Endometrial microvascular endothelial cells (primary cell): ENCODE measurements around the gene PSMB11. TPM values are rescaled to one million over a fixed set of nuclear protein-coding genes. Genes with fewer than 3 reads are reported as not detected.
"Not testable (repeated sequence)": the region's sequence is repeated elsewhere in the genome, so short reads cannot be mapped to it uniquely, and the experiment has no call there.

Experiments used
- in situ Hi-C: cut with HindIII; loops from 2 replicates; pipeline ENCODE4 v1.10.0; 2017; ENCODE audit warnings: low sequenced_read_pairs, low pct_unique_long_range_greater_than_20kb; ENCODE audit errors: inconsistent ontology term
- total RNA-seq: library from RNA; depleted of rRNA; stranded (reverse); fragments of >200 nt; gene quantifications from one replicate; pipeline ENCODE4 v1.2.3, GENCODE V29; 2015; ENCODE audit errors: inconsistent ontology term

Gene PSMB11
- total RNA-seq, 1 donor from 2014 or later = not detected

GRCh38 chr14:23009939-23010726 lies 31.9 kb upstream of the PSMB11 start, which contains the start of gene C14orf93:
Gene C14orf93, minus strand, starts transcription at chr14:23010143. Its CDS starts 11,120 bp downstream, at chr14:22999023.
- in situ Hi-C loops = no loop called here

GRCh38 chr14:23013054-23013748 lies 28.8 kb upstream of the PSMB11 start:
- in situ Hi-C loops = no loop called here

GRCh38 chr14:23013749-23014054 lies 28.3 kb upstream of the PSMB11 start:
- in situ Hi-C loops = not testable (repeated sequence)

GRCh38 chr14:23015618-23016017 lies 26.4 kb upstream of the PSMB11 start:
- in situ Hi-C loops = no loop called here

GRCh38 chr14:23017091-23017490 lies 24.9 kb upstream of the PSMB11 start:
- in situ Hi-C loops = no loop called here

DNA sequence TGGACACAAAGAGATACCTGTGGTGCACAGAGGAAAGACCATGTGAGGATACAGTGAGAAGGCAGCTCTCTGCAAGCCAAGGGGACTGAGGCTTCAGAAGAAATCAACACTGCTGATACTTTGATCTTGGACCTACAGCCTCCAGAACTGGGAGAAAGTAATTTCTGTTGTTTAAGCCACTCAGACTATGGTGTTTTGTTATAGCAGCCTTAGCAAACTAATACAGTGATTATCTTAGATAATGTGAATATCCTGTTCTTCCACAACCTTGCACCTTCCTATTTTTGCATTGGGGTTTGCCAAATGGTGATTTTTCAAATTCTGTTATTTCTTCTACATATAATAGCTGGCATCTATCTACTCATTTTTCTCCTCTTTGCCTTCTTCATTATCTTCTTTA lies 23.9 kb upstream of the PSMB11 start:
- in situ Hi-C loops = no loop called here

GRCh38 chr14:23020143-23021128 lies 21.6 kb upstream of the PSMB11 start:
- in situ Hi-C loops = no loop called here

DNA sequence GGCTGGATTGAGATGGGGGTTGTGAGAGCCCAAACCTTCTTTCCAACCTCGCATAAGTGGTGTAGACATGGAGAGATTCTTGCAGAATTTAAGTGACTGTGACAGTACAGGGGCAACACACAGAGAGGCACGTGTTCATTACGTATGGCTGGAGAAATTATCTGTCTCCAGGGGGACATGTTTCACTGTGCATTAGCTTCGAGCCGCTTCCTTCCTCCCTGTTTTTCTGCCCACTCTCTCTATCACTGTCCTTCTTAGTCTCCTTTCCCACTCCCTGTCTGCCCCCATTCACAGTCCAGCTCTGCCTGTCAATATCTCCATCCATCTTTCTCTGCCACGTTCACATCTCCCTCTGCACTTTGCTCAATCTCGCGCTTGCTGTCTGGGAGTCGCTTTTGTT lies 20.6 kb upstream of the PSMB11 start:
- in situ Hi-C loops = no loop called here

GRCh38 chr14:23021889-23022442 lies 20.0 kb upstream of the PSMB11 start:
- in situ Hi-C loops = no loop called here

DNA sequence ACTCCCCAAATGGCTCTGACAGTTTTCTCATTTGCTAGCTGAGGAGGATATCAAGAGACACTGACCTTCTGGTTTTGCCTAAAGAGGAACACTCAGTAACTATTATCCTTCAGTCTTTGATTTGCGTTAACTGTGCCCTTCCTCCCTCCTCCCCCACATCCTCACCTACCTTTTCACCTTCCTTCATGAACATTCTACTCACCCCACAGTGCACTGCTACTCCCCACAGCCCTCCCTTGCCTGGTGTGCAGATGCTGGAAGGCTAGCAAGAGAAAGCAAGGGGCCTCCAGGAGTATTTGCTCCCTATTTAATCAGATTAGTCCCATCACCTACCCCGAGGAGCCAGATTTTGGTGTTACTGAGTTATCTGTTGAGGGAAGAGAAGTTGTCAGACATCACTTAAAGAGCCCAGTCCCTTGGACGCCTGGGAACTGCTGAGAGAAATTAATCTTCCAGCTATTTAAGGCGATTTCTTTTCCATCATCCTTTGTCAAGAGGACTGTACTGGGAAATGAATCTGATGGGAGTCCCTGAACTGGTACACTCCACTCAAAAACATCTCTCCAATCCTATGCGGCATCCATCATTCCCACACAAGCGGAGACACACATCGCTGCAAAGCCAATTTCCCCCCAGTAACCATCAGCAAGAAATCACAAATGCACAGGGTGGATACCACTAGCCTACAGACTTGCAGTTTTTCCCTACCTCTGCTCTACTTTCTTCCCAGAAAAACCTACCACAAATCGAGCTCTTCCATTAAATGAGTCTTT lies 18.8 kb upstream of the PSMB11 start:
- in situ Hi-C loops = no loop called here

DNA sequence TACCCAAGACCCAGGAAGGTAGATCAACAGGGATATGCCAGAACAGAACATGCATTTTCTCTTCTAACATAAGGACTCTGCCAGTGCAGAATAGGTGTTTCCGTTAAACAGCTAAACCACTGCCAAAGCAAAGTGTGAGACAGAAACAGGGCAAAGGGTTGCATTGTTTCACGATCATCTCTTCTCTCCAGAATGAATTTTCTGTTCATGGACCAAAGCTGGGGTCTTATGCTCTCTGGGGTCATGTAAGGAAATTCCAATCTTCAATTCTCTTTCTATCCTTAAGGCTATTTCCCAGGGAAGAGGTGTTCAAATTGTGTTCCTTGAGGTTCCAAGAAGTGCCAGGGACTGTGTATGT lies 18.2 kb upstream of the PSMB11 start:
- in situ Hi-C loops = no loop called here

GRCh38 chr14:23024612-23025075 lies 17.4 kb upstream of the PSMB11 start:
- in situ Hi-C loops = no loop called here

GRCh38 chr14:23025151-23025814 lies 16.7 kb upstream of the PSMB11 start:
- in situ Hi-C loops = no loop called here

GRCh38 chr14:23028799-23029198 lies 13.2 kb upstream of the PSMB11 start:
- in situ Hi-C loops = no loop called here

DNA sequence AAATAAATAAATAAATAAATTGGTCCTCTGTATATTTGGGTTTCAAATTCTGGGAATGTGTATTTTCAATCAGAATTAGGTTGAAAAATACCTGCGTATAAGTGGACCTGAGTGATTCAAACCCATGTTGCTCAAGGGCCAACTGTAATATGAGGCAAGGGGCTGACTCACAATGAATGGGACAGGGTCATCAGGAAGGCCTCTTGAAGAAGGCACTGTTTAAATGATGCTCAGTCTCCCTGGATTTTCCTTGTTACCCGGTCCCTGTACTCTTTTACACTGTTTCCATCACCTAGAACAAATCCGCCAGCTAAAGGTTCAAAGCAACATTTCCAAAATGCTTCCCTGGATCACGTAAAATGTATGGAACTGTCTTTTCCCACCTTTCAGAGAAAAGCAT lies 11.1 kb upstream of the PSMB11 start:
- in situ Hi-C loops = no loop called here

- in situ Hi-C loops = no loop called here
These were observed 8.7 kb upstream of the PSMB11 start for GRCh38 chr14:23033251-23033727.

GRCh38 chr14:23033801-23034497 lies 8.1 kb upstream of the PSMB11 start:
- in situ Hi-C loops = no loop called here
